GM12864 (cell line): Measurements from ENCODE around the gene TRABD2B.

Experiments used
- DNase-seq: peaks from one replicate; pipeline ENCODE4 v3.0.0-alpha.2; 2011; ENCODE audit warnings: low read depth
- H3K4me3 ChIP-seq: 2 replicates; pipeline ENCODE4 v1.5.1; 2011; ENCODE audit warnings: mild to moderate bottlenecking, low read depth, low read length, control low read depth
- TF ChIP-seq, protein P1 (sequence below): IDR thresholded peaks from 2 replicates; pipeline ENCODE4 v1.5.1; 2011; ENCODE audit warnings: low read depth, mild to moderate bottlenecking, moderate library complexity, low read length, control low read depth, inconsistent platforms; ENCODE audit errors: missing control alignments

Gene TRABD2B

GRCh38 chr1:47997289-47998200 lies at the start of gene TRABD2B:
TRABD2B (minus strand) TSS chr1:47997385.
- H3K4me3 ChIP-seq = no peak within 1 kb of the TSS; the same call in 1 of the 2 replicates
- TF ChIP-seq, protein P1, sequence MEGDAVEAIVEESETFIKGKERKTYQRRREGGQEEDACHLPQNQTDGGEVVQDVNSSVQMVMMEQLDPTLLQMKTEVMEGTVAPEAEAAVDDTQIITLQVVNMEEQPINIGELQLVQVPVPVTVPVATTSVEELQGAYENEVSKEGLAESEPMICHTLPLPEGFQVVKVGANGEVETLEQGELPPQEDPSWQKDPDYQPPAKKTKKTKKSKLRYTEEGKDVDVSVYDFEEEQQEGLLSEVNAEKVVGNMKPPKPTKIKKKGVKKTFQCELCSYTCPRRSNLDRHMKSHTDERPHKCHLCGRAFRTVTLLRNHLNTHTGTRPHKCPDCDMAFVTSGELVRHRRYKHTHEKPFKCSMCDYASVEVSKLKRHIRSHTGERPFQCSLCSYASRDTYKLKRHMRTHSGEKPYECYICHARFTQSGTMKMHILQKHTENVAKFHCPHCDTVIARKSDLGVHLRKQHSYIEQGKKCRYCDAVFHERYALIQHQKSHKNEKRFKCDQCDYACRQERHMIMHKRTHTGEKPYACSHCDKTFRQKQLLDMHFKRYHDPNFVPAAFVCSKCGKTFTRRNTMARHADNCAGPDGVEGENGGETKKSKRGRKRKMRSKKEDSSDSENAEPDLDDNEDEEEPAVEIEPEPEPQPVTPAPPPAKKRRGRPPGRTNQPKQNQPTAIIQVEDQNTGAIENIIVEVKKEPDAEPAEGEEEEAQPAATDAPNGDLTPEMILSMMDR = peak; percentile 92
- DNase-seq = no peak

DNA sequence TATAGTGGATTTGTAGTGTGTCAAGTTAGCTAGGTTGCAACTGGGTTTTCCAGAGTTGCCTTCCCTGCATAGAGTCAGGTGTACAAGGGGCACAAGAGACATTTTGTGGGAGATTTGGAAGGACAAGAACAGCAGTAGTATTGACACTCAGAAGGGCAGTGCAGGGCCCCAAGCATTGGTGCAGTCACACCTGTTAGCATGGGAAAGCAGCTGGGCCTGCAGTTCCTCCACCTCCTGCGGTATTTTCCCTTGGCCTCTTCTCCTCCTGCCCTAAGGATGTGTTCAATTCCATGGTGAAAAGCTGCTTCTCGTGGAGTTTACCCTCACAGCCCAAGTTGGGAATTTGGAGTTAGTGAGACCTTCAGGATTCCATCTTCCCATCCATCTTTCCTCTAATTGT lies 47.1 kb upstream of the TRABD2B start:
- TF ChIP-seq, protein P1 = no peak
- H3K4me3 ChIP-seq = no peak overlapping the region

GRCh38 chr1:48043622-48044021 lies 46.4 kb upstream of the TRABD2B start:
- TF ChIP-seq, protein P1 = no peak
- DNase-seq = no peak
- no peak overlapping the region for H3K4me3 ChIP-seq

More for the DNA sequence above, 47.1 kb upstream of the TRABD2B start:
- no peak for DNase-seq

- no peak overlapping the region for H3K4me3 ChIP-seq
- no peak for DNase-seq
- TF ChIP-seq, protein P1 = no peak
These were observed 43.0 kb upstream of the TRABD2B start for GRCh38 chr1:48040154-48040553.

GRCh38 chr1:48039088-48040054 lies 42.2 kb upstream of the TRABD2B start:
- DNase-seq = no peak
- TF ChIP-seq, protein P1 = no peak
- H3K4me3 ChIP-seq = no peak overlapping the region

GRCh38 chr1:48038270-48038767 lies 41.1 kb upstream of the TRABD2B start:
- DNase-seq = no peak
- H3K4me3 ChIP-seq = no peak overlapping the region
- TF ChIP-seq, protein P1 = no peak
